BLaER1 (cell line): ENCODE measurements around the gene IRAK2.

Source experiments
- H3K27ac ChIP-seq: shearing (Covaris generic); formaldehyde crosslinking; 2 replicates; pipeline ENCODE4 v1.8.1; 2022
- H3K27me3 ChIP-seq: shearing (Covaris generic); formaldehyde crosslinking; 2 replicates; pipeline ENCODE4 v1.8.1; 2022
- H3K36me3 ChIP-seq: shearing (Covaris generic); formaldehyde crosslinking; 2 replicates; pipeline ENCODE4 v1.8.1; 2022
- H3K4me1 ChIP-seq: shearing (Covaris generic); formaldehyde crosslinking; 2 replicates; pipeline ENCODE4 v1.8.1; 2022
- H3K4me2 ChIP-seq: shearing (Covaris generic); formaldehyde crosslinking; 2 replicates; pipeline ENCODE4 v1.8.1; 2022
- H3K4me3 ChIP-seq: shearing (Covaris generic); formaldehyde crosslinking; 2 replicates; pipeline ENCODE4 v1.8.1; 2022
- H3K9ac ChIP-seq: shearing (Covaris generic); formaldehyde crosslinking; 2 replicates; pipeline ENCODE4 v1.8.1; 2022
- H3K9me3 ChIP-seq: shearing (Covaris generic); formaldehyde crosslinking; 2 replicates; pipeline ENCODE4 v1.8.1; 2022
- H4K20me1 ChIP-seq: shearing (Covaris generic); formaldehyde crosslinking; 2 replicates; pipeline ENCODE4 v1.8.1; 2022
- Cebpa-rat ChIP-seq: shearing (Covaris generic); IDR thresholded peaks from 2 replicates; pipeline ENCODE4 v1.8.1; 2022

Gene IRAK2

DNA sequence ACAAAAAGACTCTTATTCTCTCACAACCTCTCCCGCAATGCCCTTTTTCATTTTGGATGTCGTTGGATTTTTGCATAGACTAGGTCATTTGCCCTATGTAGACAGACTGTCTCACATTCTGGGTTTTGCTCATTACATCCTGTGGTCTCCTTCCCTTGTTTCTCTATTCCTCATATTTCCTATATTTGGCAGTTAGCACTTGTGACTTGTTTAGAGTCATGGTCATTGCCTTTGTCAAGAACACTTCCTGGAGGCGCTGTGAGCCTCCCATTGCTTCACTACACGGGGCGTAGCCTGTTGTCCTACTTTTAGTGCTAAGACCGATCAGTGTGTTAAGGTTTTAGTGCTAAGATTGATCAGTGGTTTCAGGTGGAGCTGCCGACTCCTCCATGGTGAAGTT, 67.4 kb downstream of the IRAK2 start:
- H3K27ac ChIP-seq = peak overlapping the region; percentile 56
- H3K27me3 ChIP-seq = no peaks in the 10 kb centered on the region
- H3K4me3 ChIP-seq = no peak overlapping the region
- H3K9ac ChIP-seq = no peak overlapping the region; the same call in 1 of the 2 replicates
- H4K20me1 ChIP-seq = no peaks in the 10 kb centered on the region
- H3K4me2 ChIP-seq = peak overlapping the region; percentile 49
- H3K9me3 ChIP-seq = no peaks in the 10 kb centered on the region
- peaks cover 52% of the 10 kb centered on the region for H3K4me1 ChIP-seq
- H3K36me3 ChIP-seq = peaks cover 29% of the 10 kb centered on the region
- TF ChIP-seq Cebpa-rat = no peak; the same call in 1 of the 2 replicates

DNA sequence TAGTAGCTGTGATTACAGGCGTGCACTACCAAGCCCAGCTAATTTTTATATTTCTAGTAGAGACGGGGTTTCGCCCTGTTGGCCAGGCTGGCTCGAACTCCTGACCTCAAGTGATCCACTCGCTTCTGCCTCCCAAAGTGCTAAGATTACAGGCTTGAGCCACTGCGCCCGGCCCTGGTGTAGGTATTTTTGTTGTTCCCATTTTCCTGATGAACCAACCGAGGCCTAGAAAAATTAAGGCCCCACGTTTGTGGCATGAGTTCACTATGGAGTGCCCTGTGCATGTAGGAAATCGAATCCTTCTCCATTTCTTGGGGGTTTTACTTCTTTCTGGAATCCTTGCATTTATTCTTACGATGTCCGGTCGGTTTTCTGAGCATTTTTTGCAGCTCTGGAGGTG, 69.3 kb downstream of the IRAK2 start:
- Histone ChIP-seq H3K36me3 (peaks cover 33% of the 10 kb centered on the region), H3K9ac (no peak overlapping the region), H3K4me1 (peaks cover 33% of the 10 kb centered on the region), H3K9me3 (no peaks in the 10 kb centered on the region), H3K4me3 (no peak overlapping the region), H3K27me3 (no peaks in the 10 kb centered on the region), H3K4me2 (no peak overlapping the region), H4K20me1 (no peaks in the 10 kb centered on the region), H3K27ac (no peak overlapping the region)
- TF ChIP-seq Cebpa-rat = no peak

DNA sequence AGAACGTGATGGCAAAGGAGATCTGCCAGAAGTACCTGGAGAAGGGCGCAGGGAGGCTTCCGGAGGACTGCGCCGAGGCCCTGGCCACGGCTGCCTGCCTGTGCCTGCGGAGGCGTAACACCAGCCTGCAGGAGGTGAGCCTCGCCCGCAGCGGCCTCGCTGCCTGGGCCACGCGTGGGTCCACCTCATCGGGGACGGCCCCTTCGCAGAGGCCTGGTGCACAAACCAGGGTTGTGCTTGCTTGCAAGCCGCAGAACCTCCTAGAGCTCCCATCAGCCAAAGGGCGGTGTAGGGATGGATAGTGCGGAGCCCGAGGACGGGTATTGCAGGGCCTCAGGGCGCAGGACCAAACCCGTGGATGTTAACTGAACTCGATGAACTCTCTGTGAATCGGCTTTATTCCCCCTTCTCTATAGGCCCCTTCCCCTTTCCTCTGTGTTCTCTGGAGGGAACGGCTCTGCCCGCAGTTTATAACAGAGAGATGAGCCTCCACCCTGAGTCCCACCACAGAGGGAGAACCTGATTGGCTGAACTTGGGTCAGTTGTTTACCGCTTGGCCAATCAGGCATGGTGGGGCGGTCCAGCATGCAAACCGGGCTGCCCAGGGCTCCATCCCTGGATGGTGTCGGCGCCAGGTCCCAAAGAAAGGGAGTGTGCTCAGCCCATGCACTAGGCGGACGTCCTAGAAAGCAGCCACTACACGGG, 70.0 kb downstream of the IRAK2 start:
- peaks cover 26% of the 10 kb centered on the region for H3K4me1 ChIP-seq
- no peak overlapping the region for H3K4me3 ChIP-seq
- H3K27ac ChIP-seq = no peak overlapping the region
- peaks cover 36% of the 10 kb centered on the region for H3K36me3 ChIP-seq
- H4K20me1 ChIP-seq = no peaks in the 10 kb centered on the region
- no peak for TF ChIP-seq Cebpa-rat
- no peak overlapping the region for H3K4me2 ChIP-seq
- no peaks in the 10 kb centered on the region for H3K27me3 ChIP-seq
- H3K9ac ChIP-seq = no peak overlapping the region
- no peaks in the 10 kb centered on the region for H3K9me3 ChIP-seq

DNA sequence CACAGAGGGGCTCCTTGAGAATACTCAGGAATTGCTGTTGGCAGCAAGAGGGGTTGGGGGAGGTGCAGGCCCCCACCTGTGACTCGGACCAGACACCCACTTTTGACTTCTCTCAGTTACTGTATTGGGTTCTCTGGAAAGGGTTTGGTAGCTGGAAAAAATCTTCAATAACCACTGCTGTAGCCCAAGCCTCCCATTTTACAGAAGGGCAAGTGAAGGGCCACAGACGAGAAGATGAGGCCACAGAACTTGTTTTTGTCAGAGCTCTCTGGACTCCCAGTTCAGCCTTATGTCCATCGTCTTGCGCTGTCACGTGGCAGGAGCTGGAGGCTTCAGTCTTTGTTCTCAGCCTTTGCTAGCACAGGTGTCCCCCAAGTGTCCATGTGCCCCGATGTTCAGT, 70.8 kb downstream of the IRAK2 start:
- no peak overlapping the region for H3K4me3 ChIP-seq
- no peak for TF ChIP-seq Cebpa-rat
- H3K4me1 ChIP-seq = peaks cover 24% of the 10 kb centered on the region
- no peak overlapping the region for H3K9ac ChIP-seq
- peaks cover 36% of the 10 kb centered on the region for H3K36me3 ChIP-seq
- no peak overlapping the region for H3K27ac ChIP-seq
- no peaks in the 10 kb centered on the region for H4K20me1 ChIP-seq
- no peaks in the 10 kb centered on the region for H3K27me3 ChIP-seq
- no peak overlapping the region for H3K4me2 ChIP-seq
- no peaks in the 10 kb centered on the region for H3K9me3 ChIP-seq

DNA sequence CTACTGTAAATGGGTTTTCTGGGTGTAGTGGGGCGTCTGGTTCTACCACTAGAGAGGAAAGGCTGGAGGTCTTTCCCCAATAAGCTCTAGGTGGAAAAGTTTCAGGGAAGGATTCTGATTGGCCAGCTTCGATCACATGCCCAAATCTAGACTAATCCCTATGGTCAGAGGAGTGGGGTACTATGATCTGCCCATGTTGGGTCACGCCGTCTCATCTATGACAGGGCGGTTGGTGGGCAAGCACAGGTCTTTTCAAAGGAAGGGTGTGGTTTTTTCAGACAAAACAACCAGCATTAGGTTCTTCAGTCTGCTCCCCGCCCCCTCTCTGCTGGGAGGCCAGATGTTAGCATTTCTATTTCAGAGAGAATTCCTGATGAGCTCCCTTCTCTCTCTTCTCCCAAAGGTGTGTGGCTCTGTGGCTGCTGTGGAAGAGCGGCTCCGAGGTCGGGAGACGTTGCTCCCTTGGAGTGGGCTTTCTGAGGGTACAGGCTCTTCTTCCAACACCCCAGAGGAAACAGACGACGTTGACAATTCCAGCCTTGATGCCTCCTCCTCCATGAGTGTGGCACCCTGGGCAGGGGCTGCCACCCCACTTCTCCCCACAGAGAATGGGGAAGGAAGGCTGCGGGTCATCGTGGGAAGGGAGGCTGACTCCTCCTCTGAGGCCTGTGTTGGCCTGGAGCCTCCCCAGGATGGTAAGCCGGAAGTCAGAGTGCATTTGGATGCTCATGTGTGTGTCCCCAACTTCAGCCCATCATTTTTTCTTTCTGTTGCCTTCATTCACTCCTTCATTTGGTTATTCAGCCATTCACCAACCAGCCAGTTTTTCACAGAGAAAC, 73.8 kb downstream of the IRAK2 start:
- no peak overlapping the region for H3K27ac ChIP-seq
- H4K20me1 ChIP-seq = no peaks in the 10 kb centered on the region
- TF ChIP-seq Cebpa-rat = no peak
- no peak overlapping the region for H3K4me3 ChIP-seq
- no peak overlapping the region for H3K9ac ChIP-seq
- H3K27me3 ChIP-seq = no peaks in the 10 kb centered on the region
- H3K4me1 ChIP-seq = peaks cover 28% of the 10 kb centered on the region
- H3K36me3 ChIP-seq = peaks cover 36% of the 10 kb centered on the region
- no peak overlapping the region for H3K4me2 ChIP-seq
- no peaks in the 10 kb centered on the region for H3K9me3 ChIP-seq

DNA sequence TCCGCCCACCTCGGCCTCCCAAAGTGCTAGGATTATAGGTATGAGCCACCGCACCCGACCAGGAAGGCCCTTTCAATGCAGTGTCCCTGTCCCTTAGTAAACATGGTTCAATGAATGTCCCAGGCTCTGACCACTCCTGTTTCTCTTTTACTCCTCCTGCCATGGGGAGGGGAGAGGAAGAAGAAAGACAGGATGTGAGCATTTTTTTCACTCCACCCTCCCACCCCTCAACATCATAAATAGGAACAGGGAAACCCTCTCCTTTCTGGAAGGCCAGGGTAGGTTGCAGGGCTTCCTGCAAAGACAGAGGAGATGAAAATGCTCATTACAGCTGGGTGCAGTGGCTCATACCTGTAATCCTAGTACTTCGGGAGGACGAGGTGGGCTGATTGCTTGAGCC, 76.1 kb downstream of the IRAK2 start:
- H3K9me3 ChIP-seq = peaks cover 17% of the 10 kb centered on the region

DNA sequence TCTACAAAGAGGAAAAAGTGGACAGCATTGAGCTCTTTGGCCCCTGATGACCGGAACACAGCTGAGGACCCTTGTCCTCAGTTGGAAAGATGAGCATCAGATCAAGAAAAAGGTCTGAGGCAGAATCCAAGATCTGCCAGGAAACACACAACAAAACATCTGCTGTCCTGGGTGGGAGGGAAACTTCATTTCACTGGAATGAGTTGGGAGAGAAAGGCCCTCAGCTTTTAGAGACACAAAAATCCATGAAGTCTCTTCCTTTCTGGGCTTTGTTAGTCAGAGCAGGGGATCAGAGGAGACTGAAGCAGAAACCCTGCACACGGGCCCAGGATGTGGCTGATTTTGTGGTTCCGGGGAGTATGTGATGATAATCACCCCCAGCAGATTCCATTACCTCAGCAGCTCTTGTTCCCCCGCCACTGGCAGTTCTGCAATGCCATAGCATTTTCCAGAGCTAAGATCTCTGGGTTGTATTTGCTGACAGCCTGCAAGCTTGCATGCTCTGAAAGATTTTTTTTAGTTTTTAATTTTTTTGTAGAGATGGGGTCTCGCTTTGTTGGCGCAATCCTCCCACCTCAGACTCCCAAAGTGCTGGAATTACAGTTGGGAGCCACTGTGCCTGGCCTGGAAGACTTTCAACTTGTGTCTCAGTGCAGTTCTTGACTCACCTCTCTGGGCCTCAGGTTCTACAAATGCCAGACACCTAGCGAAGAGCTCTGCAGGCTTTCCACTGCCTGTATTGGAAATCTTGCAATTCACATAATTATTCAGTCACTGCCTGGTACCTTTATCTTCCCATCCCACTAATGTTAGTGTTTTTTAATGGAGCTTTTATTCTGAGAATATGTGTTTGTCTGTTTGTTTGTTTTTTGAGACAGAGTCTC, 77.7 kb downstream of the IRAK2 start:
- Histone ChIP-seq H3K4me3 (no peak overlapping the region), H3K4me1 (peaks cover 22% of the 10 kb centered on the region), H3K9ac (no peak overlapping the region; the same call in 1 of the 2 replicates), H3K27ac (peak overlapping the region; percentile 27; the same call in 1 of the 2 replicates), H3K36me3 (peaks cover 24% of the 10 kb centered on the region), H3K27me3 (no peaks in the 10 kb centered on the region), H4K20me1 (no peaks in the 10 kb centered on the region), H3K9me3 (peaks cover 26% of the 10 kb centered on the region), H3K4me2 (peak overlapping the region; percentile 45)
- no peak for TF ChIP-seq Cebpa-rat

More for the DNA sequence above, 76.1 kb downstream of the IRAK2 start:
- H3K4me1 ChIP-seq = peaks cover 20% of the 10 kb centered on the region
- H4K20me1 ChIP-seq = no peaks in the 10 kb centered on the region
- no peak overlapping the region for H3K4me2 ChIP-seq
- no peak overlapping the region for H3K27ac ChIP-seq
- no peak overlapping the region for H3K4me3 ChIP-seq
- no peak for TF ChIP-seq Cebpa-rat
- no peak overlapping the region for H3K9ac ChIP-seq
- no peaks in the 10 kb centered on the region for H3K27me3 ChIP-seq
- H3K36me3 ChIP-seq = peaks cover 35% of the 10 kb centered on the region

DNA sequence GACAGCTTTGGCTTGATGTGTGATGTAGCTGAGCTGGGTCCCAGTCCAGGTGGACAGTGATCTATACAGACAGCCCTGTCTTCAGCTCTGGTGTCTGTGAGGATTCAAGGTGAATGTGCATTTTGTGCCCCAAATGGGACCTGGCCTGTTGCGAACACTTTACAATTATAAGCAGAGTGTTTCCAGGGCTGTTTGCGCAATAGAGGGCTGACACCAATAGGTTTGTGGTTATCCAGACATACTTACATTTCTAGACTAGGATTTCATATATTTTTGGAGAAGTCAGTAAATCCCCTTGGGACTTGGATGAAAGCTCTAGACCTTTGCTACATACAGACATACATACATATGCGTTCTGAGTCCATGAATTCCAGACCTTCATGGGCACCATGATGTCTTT, 79.3 kb downstream of the IRAK2 start:
- Histone ChIP-seq H3K9ac (no peak overlapping the region), H3K4me2 (no peak overlapping the region), H3K4me3 (no peak overlapping the region)

DNA sequence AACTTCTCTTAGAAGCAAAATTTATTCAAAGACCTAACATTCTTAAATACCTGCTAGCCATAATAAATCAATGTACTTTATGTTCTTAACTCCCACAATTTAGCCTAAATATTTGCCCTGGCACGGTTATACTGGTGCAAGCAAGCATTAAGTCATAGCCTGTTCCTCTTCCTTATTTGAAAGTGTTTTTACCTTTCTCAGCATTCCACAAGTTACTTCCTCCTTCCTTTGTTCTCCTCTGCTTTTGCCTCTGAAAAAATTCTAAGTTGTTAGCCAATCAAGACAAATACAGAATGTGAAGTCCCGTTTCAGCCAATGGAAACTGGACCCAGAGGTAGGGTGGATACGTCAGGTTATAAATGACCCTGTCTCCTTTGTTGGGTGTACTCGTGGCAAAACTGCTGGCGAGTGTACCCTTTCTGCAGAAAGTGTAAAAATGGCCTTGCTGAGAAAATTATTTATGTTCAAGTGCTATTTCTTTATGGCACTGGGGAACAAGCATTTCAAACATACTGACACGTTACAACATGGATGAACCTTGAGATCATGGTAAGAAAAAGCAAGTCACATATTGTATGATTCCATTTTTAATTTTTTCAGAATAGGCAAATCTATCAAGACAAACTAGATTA, 80.5 kb downstream of the IRAK2 start:
- no peaks in the 10 kb centered on the region for H3K27me3 ChIP-seq
- H4K20me1 ChIP-seq = peaks cover 12% of the 10 kb centered on the region
- peaks cover 26% of the 10 kb centered on the region for H3K9me3 ChIP-seq
- peaks cover 17% of the 10 kb centered on the region; the same call in 1 of the 2 replicates for H3K36me3 ChIP-seq
- no peak overlapping the region for H3K27ac ChIP-seq
- peaks cover 34% of the 10 kb centered on the region for H3K4me1 ChIP-seq
- no peak for TF ChIP-seq Cebpa-rat
- H3K9ac ChIP-seq = no peak overlapping the region
- H3K4me3 ChIP-seq = no peak overlapping the region
- H3K4me2 ChIP-seq = no peak overlapping the region

More for the DNA sequence above, 79.3 kb downstream of the IRAK2 start:
- H3K4me1 ChIP-seq = peaks cover 28% of the 10 kb centered on the region
- peaks cover under 1% of the 10 kb centered on the region; the same call in 1 of the 2 replicates for H4K20me1 ChIP-seq
- no peak overlapping the region for H3K27ac ChIP-seq
- H3K9me3 ChIP-seq = peaks cover 26% of the 10 kb centered on the region
- TF ChIP-seq Cebpa-rat = peak; percentile 27; the same call in 1 of the 2 replicates
- H3K27me3 ChIP-seq = no peaks in the 10 kb centered on the region
- H3K36me3 ChIP-seq = peaks cover 20% of the 10 kb centered on the region
